HEK293 (cell line): ENCODE data around the gene LAMTOR3.

ENCODE experiments used
- CTCF ChIA-PET: fragments of 350-600 bp; formaldehyde crosslinking; extraction: SDS; loops from one replicate; lab custom pipeline; 2021; ENCODE audit warnings: antibody characterized with exemption; lab: Yijun Ruan, JAX
- POLR2A ChIA-PET: fragments of 300-600 bp; formaldehyde crosslinking; extraction: SDS; loops from one replicate; lab custom pipeline; 2020; ENCODE audit warnings: antibody characterized with exemption, inconsistent platforms; lab: Yijun Ruan, JAX
- H3K27ac ChIP-seq: fragments of 200-500 bp; sonication (Bioruptor generic); 2 replicates; pipeline ENCODE4 v1.5.1; 2014; ENCODE audit warnings: low read depth, low read length, control low read depth, inconsistent platforms; ENCODE audit errors: extremely low read depth
- H3K36me3 ChIP-seq, 2 experiments: fragments of 200-500 bp in 1 of 2; sonication (Bioruptor generic) in 1 of 2; 1 replicate in 1 of 2; 2 replicates in 1 of 2; pipeline ENCODE4 v1.5.1; 2014 to 2017; ENCODE audit warnings: inconsistent platforms in 2 of 2, low read length in 2 of 2; ENCODE audit not compliant: control insufficient read depth in 2 of 2, insufficient read depth in 1 of 2
- H3K4me1 ChIP-seq: fragments of 200-500 bp; sonication (Bioruptor generic); 2 replicates; pipeline ENCODE4 v1.5.1; 2014; ENCODE audit warnings: mild to moderate bottlenecking, low read length, inconsistent platforms; ENCODE audit not compliant: control insufficient read depth, insufficient read depth
- H3K4me3 ChIP-seq: 2 replicates; pipeline ENCODE4 v1.5.1; 2011; ENCODE audit warnings: low read depth, mild to moderate bottlenecking, control low read depth, low read length, moderate library complexity
- H3K9me3 ChIP-seq: fragments of 200-500 bp; sonication (Bioruptor generic); 2 replicates; pipeline ENCODE4 v1.5.1; 2014; ENCODE audit warnings: low read depth, low read length, inconsistent platforms; ENCODE audit not compliant: control insufficient read depth, insufficient read depth
- AEBP2 ChIP-seq: fragments of 450-650 bp; formaldehyde crosslinking; IDR thresholded peaks from 2 replicates; pipeline ENCODE4 v1.5.1; 2016; ENCODE audit warnings: missing biosample characterization, missing genetic modification characterization, borderline replicate concordance
- BCL6B ChIP-seq: fragments of 450-650 bp; formaldehyde crosslinking; IDR thresholded peaks from 2 replicates; pipeline ENCODE4 v1.5.1; 2017; ENCODE audit warnings: missing biosample characterization, missing genetic modification characterization
- GLI4 ChIP-seq: fragments of 450-650 bp; formaldehyde crosslinking; IDR thresholded peaks from 2 replicates; pipeline ENCODE4 v1.5.1; 2016; ENCODE audit warnings: missing biosample characterization, missing genetic modification characterization
- HOXA7 ChIP-seq: sonication (generic); formaldehyde crosslinking; IDR thresholded peaks from 2 replicates; pipeline ENCODE4 v1.8.1; 2022; ENCODE audit warnings: missing genetic modification reagents, borderline replicate concordance
- PBX3 ChIP-seq: sonication (generic); formaldehyde crosslinking; IDR thresholded peaks from 2 replicates; pipeline ENCODE4 v1.8.1; 2022; ENCODE audit warnings: mild to moderate bottlenecking, moderate library complexity, missing genetic modification reagents
- PRDM1 ChIP-seq: fragments of 450-650 bp; formaldehyde crosslinking; IDR thresholded peaks from 2 replicates; pipeline ENCODE4; 2016; ENCODE audit warnings: missing biosample characterization, missing genetic modification characterization
- SCRT2 ChIP-seq: fragments of 450-650 bp; formaldehyde crosslinking; IDR thresholded peaks from 2 replicates; pipeline ENCODE4 v1.5.1; 2016; ENCODE audit warnings: missing biosample characterization, missing genetic modification characterization
- YY1 ChIP-seq: fragments of 450-650 bp; formaldehyde crosslinking; IDR thresholded peaks from 2 replicates; pipeline ENCODE4 v1.5.1; 2018; ENCODE audit warnings: missing biosample characterization, missing genetic modification characterization
- ZBTB26 ChIP-seq: fragments of 450-650 bp; formaldehyde crosslinking; optimal IDR thresholded peaks from 2 replicates; pipeline ENCODE3; 2016; ENCODE audit warnings: missing biosample characterization, mild to moderate bottlenecking, missing genetic modification characterization
- ZFP3 ChIP-seq: fragments of 450-650 bp; formaldehyde crosslinking; IDR thresholded peaks from 2 replicates; pipeline ENCODE4 v1.5.1; 2016; ENCODE audit warnings: low read depth, missing biosample characterization, missing genetic modification characterization
- ZNF112 ChIP-seq: fragments of 450-650 bp; formaldehyde crosslinking; IDR thresholded peaks from 2 replicates; pipeline ENCODE4 v1.5.0; 2017; ENCODE audit warnings: missing biosample characterization, missing genetic modification characterization
- ZNF155 ChIP-seq: fragments of 450-650 bp; formaldehyde crosslinking; IDR thresholded peaks from 2 replicates; pipeline ENCODE4 v1.5.1; 2016; ENCODE audit warnings: missing biosample characterization, missing genetic modification characterization
- ZNF157 ChIP-seq: fragments of 450-650 bp; formaldehyde crosslinking; IDR thresholded peaks from 2 replicates; pipeline ENCODE4 v1.5.1; 2016; ENCODE audit warnings: missing biosample characterization, missing genetic modification characterization
- ZNF202 ChIP-seq: fragments of 450-650 bp; formaldehyde crosslinking; IDR thresholded peaks from 2 replicates; pipeline ENCODE4 v1.5.1; 2016; ENCODE audit warnings: missing biosample characterization, missing genetic modification characterization, borderline replicate concordance
- ZNF354C ChIP-seq: fragments of 450-650 bp; formaldehyde crosslinking; IDR thresholded peaks from 2 replicates; pipeline ENCODE4 v1.5.1; 2016; ENCODE audit warnings: missing biosample characterization, missing genetic modification characterization, low read depth, borderline replicate concordance
- ZNF585B ChIP-seq: fragments of 450-650 bp; formaldehyde crosslinking; IDR thresholded peaks from 2 replicates; pipeline ENCODE4 v1.5.1; 2016; ENCODE audit warnings: missing biosample characterization, missing genetic modification characterization
- ZNF777 ChIP-seq: fragments of 450-650 bp; formaldehyde crosslinking; IDR thresholded peaks from 2 replicates; pipeline ENCODE4 v1.5.1; 2017; ENCODE audit warnings: missing biosample characterization, missing genetic modification characterization, borderline replicate concordance
- ZSCAN16 ChIP-seq: fragments of 450-650 bp; formaldehyde crosslinking; IDR thresholded peaks from 2 replicates; pipeline ENCODE4 v1.5.1; 2016; ENCODE audit warnings: missing biosample characterization, missing genetic modification characterization
- TF ChIP-seq, protein P1 (sequence below): fragments of 450-650 bp; formaldehyde crosslinking; IDR thresholded peaks from 2 replicates; pipeline ENCODE4 v1.5.1; 2016; ENCODE audit warnings: missing biosample characterization, missing genetic modification characterization
- TF ChIP-seq, protein P2 (sequence below): fragments of 450-650 bp; formaldehyde crosslinking; IDR thresholded peaks from 2 replicates; pipeline ENCODE4 v1.5.1; 2016; ENCODE audit warnings: missing biosample characterization, missing genetic modification characterization

Gene LAMTOR3

GRCh38 chr4:99893029-99893428, 1.2 kb downstream of the LAMTOR3 start:
- Histone ChIP-seq H3K36me3 (peaks cover 0 to 15% of the 10 kb centered on the region in 2 experiments; a peak in 1 of 3 replicates), H3K9me3 (no peaks in the 10 kb centered on the region), H3K27ac (no peak overlapping the region), H3K4me3 (no peak overlapping the region), H3K4me1 (no peaks in the 10 kb centered on the region)
- CTCF ChIA-PET = no interaction called here
- POLR2A ChIA-PET = no interaction called here
- TF ChIP-seq ZNF777 (tag by site-specific recombination) (no peak), ZNF202 (tag by site-specific recombination) (no peak), ZNF112 (tag by site-specific recombination) (no peak), PBX3 (CRISPR knock-in tag) (no peak), AEBP2 (tag by site-specific recombination) (no peak), HOXA7 (CRISPR knock-in tag) (no peak), BCL6B (tag by site-specific recombination) (no peak), ZBTB26 (no peak), PRDM1 (tag by site-specific recombination) (no peak), ZFP3 (tag by site-specific recombination) (no peak), ZSCAN16 (tag by site-specific recombination) (no peak), ZNF585B (tag by site-specific recombination) (no peak), ZNF157 (tag by site-specific recombination) (no peak), YY1 (tag by site-specific recombination) (no peak), ZNF155 (tag by site-specific recombination) (no peak), ZNF354C (tag by site-specific recombination) (no peak), SCRT2 (tag by site-specific recombination) (no peak), GLI4 (tag by site-specific recombination) (no peak)
- TF ChIP-seq, protein P1, sequence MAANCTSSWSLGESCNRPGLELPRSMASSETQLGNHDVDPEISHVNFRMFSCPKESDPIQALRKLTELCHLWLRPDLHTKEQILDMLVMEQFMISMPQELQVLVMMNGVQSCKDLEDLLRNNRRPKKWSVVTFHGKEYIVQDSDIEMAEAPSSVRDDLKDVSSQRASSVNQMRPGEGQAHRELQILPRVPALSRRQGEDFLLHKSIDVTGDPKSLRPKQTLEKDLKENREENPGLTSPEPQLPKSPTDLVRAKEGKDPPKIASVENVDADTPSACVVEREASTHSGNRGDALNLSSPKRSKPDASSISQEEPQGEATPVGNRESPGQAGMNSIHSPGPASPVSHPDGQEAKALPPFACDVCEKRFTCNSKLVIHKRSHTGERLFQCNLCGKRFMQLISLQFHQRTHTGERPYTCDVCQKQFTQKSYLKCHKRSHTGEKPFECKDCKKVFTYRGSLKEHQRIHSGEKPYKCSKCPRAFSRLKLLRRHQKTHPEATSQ (tag by site-specific recombination) = no peak
- TF ChIP-seq, protein P2, sequence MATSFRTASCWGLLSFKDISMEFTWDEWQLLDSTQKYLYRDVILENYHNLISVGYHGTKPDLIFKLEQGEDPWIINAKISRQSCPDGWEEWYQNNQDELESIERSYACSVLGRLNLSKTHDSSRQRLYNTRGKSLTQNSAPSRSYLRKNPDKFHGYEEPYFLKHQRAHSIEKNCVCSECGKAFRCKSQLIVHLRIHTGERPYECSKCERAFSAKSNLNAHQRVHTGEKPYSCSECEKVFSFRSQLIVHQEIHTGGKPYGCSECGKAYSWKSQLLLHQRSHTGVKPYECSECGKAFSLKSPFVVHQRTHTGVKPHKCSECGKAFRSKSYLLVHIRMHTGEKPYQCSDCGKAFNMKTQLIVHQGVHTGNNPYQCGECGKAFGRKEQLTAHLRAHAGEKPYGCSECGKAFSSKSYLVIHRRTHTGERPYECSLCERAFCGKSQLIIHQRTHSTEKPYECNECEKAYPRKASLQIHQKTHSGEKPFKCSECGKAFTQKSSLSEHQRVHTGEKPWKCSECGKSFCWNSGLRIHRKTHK (tag by site-specific recombination) = no peak
